GM23338 (cell line): ENCODE measurements around the gene SMIM28. TPM values are rescaled to one million over a fixed set of nuclear protein-coding genes. Genes with fewer than 3 reads are reported as not detected.

Source experiments
- ATAC-seq: fragments of 200-7000 bp; cut with Tn5 transposase; 3 replicates; pipeline ENCODE4 v1.9.1; 2020
- DNase-seq: peaks from one replicate; pipeline ENCODE4 v3.0.0-alpha.2; 2015; ENCODE audit warnings: low spot score
- H2AFZ ChIP-seq: fragments of 200-600 bp; sonication (generic); 2 replicates; pipeline ENCODE4 v1.8.0; 2016; ENCODE audit warnings: antibody characterized with exemption, mild to moderate bottlenecking, moderate library complexity
- H3F3A ChIP-seq: fragments of 200-600 bp; sonication (generic); replicated peaks from 2 replicates; pipeline ENCODE4 v1.8.0; 2017; ENCODE audit warnings: antibody characterized with exemption, mixed run types, low read depth
- H3K27ac ChIP-seq: fragments of 200-600 bp; sonication (generic); 2 replicates; pipeline ENCODE4 v1.6.1; 2016; ENCODE audit warnings: low read depth
- H3K27me3 ChIP-seq: fragments of 200-600 bp; sonication (generic); 2 replicates; pipeline ENCODE4 v1.8.0; 2016; ENCODE audit warnings: mild to moderate bottlenecking, mixed run types, moderate library complexity; ENCODE audit not compliant: insufficient read depth
- H3K36me3 ChIP-seq: fragments of 200-600 bp; sonication (generic); 2 replicates; pipeline ENCODE4 v1.8.0; 2016; ENCODE audit warnings: mild to moderate bottlenecking; ENCODE audit not compliant: insufficient read depth
- H3K4me1 ChIP-seq: fragments of 200-600 bp; sonication (generic); 2 replicates; pipeline ENCODE4 v1.8.0; 2016; ENCODE audit warnings: mild to moderate bottlenecking, moderate library complexity; ENCODE audit not compliant: insufficient read depth
- H3K4me2 ChIP-seq: fragments of 200-600 bp; sonication (generic); 2 replicates; pipeline ENCODE4 v1.7.1; 2017; ENCODE audit warnings: mixed run types
- H3K4me3 ChIP-seq: fragments of 200-600 bp; sonication (generic); 2 replicates; pipeline ENCODE4 v1.6.1; 2016; ENCODE audit warnings: mixed run types
- H3K79me2 ChIP-seq: fragments of 200-600 bp; sonication (generic); replicated peaks from 2 replicates; pipeline ENCODE4 v1.8.0; 2017; ENCODE audit warnings: mild to moderate bottlenecking; ENCODE audit not compliant: insufficient read depth
- H3K9me2 ChIP-seq: fragments of 200-600 bp; sonication (generic); 2 replicates; pipeline ENCODE4 v1.8.0; 2017; ENCODE audit not compliant: insufficient read depth
- H4K20me1 ChIP-seq: fragments of 200-600 bp; sonication (generic); replicated peaks from 2 replicates; pipeline ENCODE4 v1.8.0; 2017; ENCODE audit warnings: mild to moderate bottlenecking; ENCODE audit not compliant: insufficient read depth
- H3K27ac Mint-ChIP-seq: 2 replicates; pipeline ENCODE4 v1.8.0; 2020; ENCODE audit warnings: inconsistent platforms, mild to moderate bottlenecking, moderate library complexity, mixed read lengths
- H3K27me3 Mint-ChIP-seq: 3 replicates; pipeline ENCODE4 v1.8.0; 2022; ENCODE audit warnings: low read depth, mild to moderate bottlenecking, moderate library complexity, mixed read lengths, inconsistent platforms; ENCODE audit not compliant: insufficient read depth, poor library complexity
- H3K36me3 Mint-ChIP-seq: 3 replicates; pipeline ENCODE4 v1.8.0; 2021; ENCODE audit warnings: low read depth, mild to moderate bottlenecking, inconsistent platforms, moderate library complexity, mixed read lengths
- H3K4me1 Mint-ChIP-seq: 3 replicates; pipeline ENCODE4 v1.8.0; 2020; ENCODE audit warnings: mild to moderate bottlenecking, inconsistent platforms, mixed read lengths
- H3K4me3 Mint-ChIP-seq: 3 replicates; pipeline ENCODE4 v1.8.0; 2021; ENCODE audit warnings: moderate library complexity, mild to moderate bottlenecking, inconsistent platforms, mixed read lengths
- H3K9me3 Mint-ChIP-seq: 3 replicates; pipeline ENCODE4 v1.8.0; 2020; ENCODE audit warnings: moderate library complexity, mild to moderate bottlenecking, inconsistent platforms, mixed read lengths
- CREB1 ChIP-seq: fragments of 250-450 bp; sonication (Bioruptor Pico); IDR thresholded peaks from 2 replicates; pipeline ENCODE4 v1.5.0; 2020; ENCODE audit warnings: low read depth, mild to moderate bottlenecking, moderate library complexity
- CTCF ChIP-seq, 2 experiments: fragments of 200-600 bp in 1 of 2; sonication (generic) in 1 of 2; conservative IDR thresholded peaks; 2 replicates each; pipeline versions ENCODE4 v1.5.1 to v1.6.1; 2016 to 2017; ENCODE audit warnings: antibody characterized with exemption in 2 of 2, low read depth in 2 of 2, mild to moderate bottlenecking in 2 of 2, moderate library complexity in 1 of 2
- ETS1 ChIP-seq: IDR thresholded peaks from 2 replicates; pipeline ENCODE4 v1.6.1; 2016; ENCODE audit warnings: antibody characterized with exemption
- EZH2 ChIP-seq: fragments of 200-600 bp; sonication (generic); IDR thresholded peaks from one replicate; pipeline ENCODE4 v1.8.0; 2017; ENCODE audit warnings: antibody characterized with exemption, mild to moderate bottlenecking, low read depth; ENCODE audit not compliant: unreplicated experiment
- EZH2phosphoT487 ChIP-seq: fragments of 200-600 bp; sonication (generic); IDR thresholded peaks from one replicate; pipeline ENCODE4 v1.8.1; 2018; ENCODE audit warnings: antibody characterized with exemption; ENCODE audit not compliant: unreplicated experiment
- JUNB ChIP-seq: IDR thresholded peaks from one replicate; pipeline ENCODE4 v1.6.1; 2016; ENCODE audit warnings: antibody characterized with exemption; ENCODE audit not compliant: unreplicated experiment
- NANOG ChIP-seq: IDR thresholded peaks from 2 replicates; pipeline ENCODE4 v1.6.1; 2016; ENCODE audit warnings: antibody characterized with exemption, borderline replicate concordance
- POLR2AphosphoS5 ChIP-seq: IDR thresholded peaks from 2 replicates; pipeline ENCODE4 v1.6.1; 2016; ENCODE audit warnings: antibody characterized with exemption, low read depth
- STAT1 ChIP-seq: IDR thresholded peaks from one replicate; pipeline ENCODE4 v1.6.1; 2016; ENCODE audit warnings: antibody characterized with exemption; ENCODE audit not compliant: unreplicated experiment
- ZNF114 ChIP-seq: fragments of 250-450 bp; sonication (Bioruptor Pico); IDR thresholded peaks from 2 replicates; pipeline ENCODE4 v1.5.0; 2020; ENCODE audit warnings: mild to moderate bottlenecking, moderate library complexity
- ZNF331 ChIP-seq: fragments of 250-450 bp; sonication (Bioruptor Pico); IDR thresholded peaks from 2 replicates; pipeline ENCODE4 v1.5.0; 2020; ENCODE audit warnings: low read depth, mild to moderate bottlenecking, moderate library complexity
- ZNF462 ChIP-seq: fragments of 250-450 bp; sonication (Bioruptor Pico); IDR thresholded peaks from 2 replicates; pipeline ENCODE4 v1.5.0; 2020; ENCODE audit warnings: mild to moderate bottlenecking, moderate library complexity
- long read RNA-seq: library from polyadenylated mRNA; unstranded; transcript quantifications from one replicate; pipeline ENCODE4 v2.0.0, GENCODE V29; 2020; ENCODE audit not compliant: unreplicated experiment
- polyA plus RNA-seq: library from polyadenylated mRNA; unstranded; fragments of >200 nt; fragmentation: Nextera tagmentation; extraction: Ambion mirVana; gene quantifications from 2 replicates; pipeline ENCODE4 v1.2.1, GENCODE V29; 2016
- total RNA-seq: library from RNA; depleted of rRNA; stranded (reverse); fragments of >200 nt; shearing (Covaris generic); gene quantifications from 2 replicates; pipeline ENCODE4 v1.2.3, GENCODE V29; 2014; rRNA removed
- TF ChIP-seq, protein P1 (sequence below): IDR thresholded peaks from one replicate; pipeline ENCODE4 v1.6.1; 2018; ENCODE audit warnings: antibody characterized with exemption; ENCODE audit not compliant: unreplicated experiment

SMIM28 gene
- total RNA-seq = not detected in 2 replicates
- polyA plus RNA-seq = not detected in 2 replicates
- long read RNA-seq = 0 reads

DNA sequence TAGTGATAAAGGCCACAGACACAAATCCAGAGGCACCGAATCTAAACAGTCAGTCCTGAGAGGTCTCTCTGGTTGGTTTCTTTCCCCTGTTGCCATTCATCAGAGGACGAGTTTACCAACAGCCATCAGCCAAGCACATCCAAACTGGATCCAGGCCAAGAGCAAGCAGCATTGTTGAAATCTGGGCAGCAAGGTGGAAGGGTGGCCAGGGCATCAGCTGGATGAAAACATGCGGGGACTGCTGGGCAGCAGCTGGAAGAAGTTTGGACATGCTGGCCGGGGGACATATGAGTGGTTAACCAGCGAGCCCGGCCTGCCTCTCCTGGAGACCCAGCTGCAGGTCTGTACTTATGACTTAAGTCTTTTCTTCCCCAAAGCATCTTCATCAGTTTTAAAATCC is at the start of gene SMIM28:
Gene SMIM28 (plus strand): TSS at position 62 of the 400 bp plus-strand sequence. CDS start 168 bp downstream, at position 230.
- TF ChIP-seq ZNF114 (CRISPR knock-in tag) = no peak
- TF ChIP-seq EZH2 = no peak
- TF ChIP-seq STAT1 = no peak
- no peak for TF ChIP-seq ETS1
- no peak for TF ChIP-seq ZNF331 (CRISPR knock-in tag)
- TF ChIP-seq ZNF462 = no peak
- no peak for TF ChIP-seq JUNB
- TF ChIP-seq, protein P1, sequence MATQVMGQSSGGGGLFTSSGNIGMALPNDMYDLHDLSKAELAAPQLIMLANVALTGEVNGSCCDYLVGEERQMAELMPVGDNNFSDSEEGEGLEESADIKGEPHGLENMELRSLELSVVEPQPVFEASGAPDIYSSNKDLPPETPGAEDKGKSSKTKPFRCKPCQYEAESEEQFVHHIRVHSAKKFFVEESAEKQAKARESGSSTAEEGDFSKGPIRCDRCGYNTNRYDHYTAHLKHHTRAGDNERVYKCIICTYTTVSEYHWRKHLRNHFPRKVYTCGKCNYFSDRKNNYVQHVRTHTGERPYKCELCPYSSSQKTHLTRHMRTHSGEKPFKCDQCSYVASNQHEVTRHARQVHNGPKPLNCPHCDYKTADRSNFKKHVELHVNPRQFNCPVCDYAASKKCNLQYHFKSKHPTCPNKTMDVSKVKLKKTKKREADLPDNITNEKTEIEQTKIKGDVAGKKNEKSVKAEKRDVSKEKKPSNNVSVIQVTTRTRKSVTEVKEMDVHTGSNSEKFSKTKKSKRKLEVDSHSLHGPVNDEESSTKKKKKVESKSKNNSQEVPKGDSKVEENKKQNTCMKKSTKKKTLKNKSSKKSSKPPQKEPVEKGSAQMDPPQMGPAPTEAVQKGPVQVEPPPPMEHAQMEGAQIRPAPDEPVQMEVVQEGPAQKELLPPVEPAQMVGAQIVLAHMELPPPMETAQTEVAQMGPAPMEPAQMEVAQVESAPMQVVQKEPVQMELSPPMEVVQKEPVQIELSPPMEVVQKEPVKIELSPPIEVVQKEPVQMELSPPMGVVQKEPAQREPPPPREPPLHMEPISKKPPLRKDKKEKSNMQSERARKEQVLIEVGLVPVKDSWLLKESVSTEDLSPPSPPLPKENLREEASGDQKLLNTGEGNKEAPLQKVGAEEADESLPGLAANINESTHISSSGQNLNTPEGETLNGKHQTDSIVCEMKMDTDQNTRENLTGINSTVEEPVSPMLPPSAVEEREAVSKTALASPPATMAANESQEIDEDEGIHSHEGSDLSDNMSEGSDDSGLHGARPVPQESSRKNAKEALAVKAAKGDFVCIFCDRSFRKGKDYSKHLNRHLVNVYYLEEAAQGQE = no peak
- TF ChIP-seq POLR2AphosphoS5 = no peak
- no peak for TF ChIP-seq CREB1 (CRISPR knock-in tag)
- no peak for TF ChIP-seq CTCF (conservative IDR thresholded peaks at IDR 0.05; ENCODE audit: low read depth in 2 of 2)
- TF ChIP-seq NANOG = no peak
- TF ChIP-seq EZH2phosphoT487 = no peak
- Histone ChIP-seq H3K27ac (no peak within 1 kb of the TSS), H3F3A (no peaks in the 10 kb centered on the region), H3K4me2 (peak within 1 kb of the TSS; percentile 46; the same call in 1 of the 2 replicates), H3K4me3 (no peak within 1 kb of the TSS; the same call in 1 of the 2 replicates), H4K20me1 (no peaks in the 10 kb centered on the region), H3K79me2 (no peaks in the 10 kb centered on the region), H3K36me3 (no peaks in the 10 kb centered on the region), H3K27me3 (no peaks in the 10 kb centered on the region), H3K4me1 (peaks cover 19% of the 10 kb centered on the region), H2AFZ (peak within 1 kb of the TSS; percentile 49), H3K9me2 (no peaks in the 10 kb centered on the region)
- H3K36me3 Mint-ChIP-seq = no peaks in the 10 kb centered on the region
- no peak within 1 kb of the TSS for H3K4me3 Mint-ChIP-seq
- H3K27me3 Mint-ChIP-seq = peaks cover 6% of the 10 kb centered on the region
- DNase-seq (no peak), ATAC-seq (no peak)
- H3K27ac Mint-ChIP-seq = peak within 1 kb of the TSS; percentile 33; the same call in 1 of the 2 replicates
- no peaks in the 10 kb centered on the region; the same call in 2 of the 3 replicates for H3K9me3 Mint-ChIP-seq
- peaks cover 19% of the 10 kb centered on the region for H3K4me1 Mint-ChIP-seq
